OCI-LY7 (cell line): ENCODE measurements around the gene FBXO31. TPM values are rescaled to one million over a fixed set of nuclear protein-coding genes. Genes with fewer than 3 reads are reported as not detected.

Experiments
- BruUV-seq: library from RNA; stranded (reverse); fragments of 400-500 nt; replicated peaks from 2 replicates; lab custom pipeline; 2021; lab: Mats Ljungman, UMichigan
- CTCF ChIA-PET: fragments of 300-600 bp; sonication (Branson Sonifier 250); formaldehyde crosslinking; loops from one replicate; lab custom pipeline; 2022; ENCODE audit warnings: antibody characterized with exemption; ENCODE audit not compliant: unreplicated experiment; lab: Charles Lee
- POLR2A ChIA-PET: fragments of 300-600 bp; sonication (Branson Sonifier 250); formaldehyde crosslinking; loops from one replicate; lab custom pipeline; 2022; ENCODE audit warnings: antibody characterized with exemption; lab: Charles Lee
- DNase-seq: peaks from one replicate; pipeline ENCODE4 v3.0.0-alpha.2; 2015; ENCODE audit warnings: low spot score
- H2AFZ ChIP-seq: fragments of 200-600 bp; sonication (generic), shearing (Covaris generic); 2 replicates; pipeline ENCODE4 v1.6.1; 2014; ENCODE audit warnings: mild to moderate bottlenecking, antibody characterized with exemption, low read length, moderate library complexity
- H3K27ac ChIP-seq: fragments of 200-600 bp; sonication (generic); 2 replicates; pipeline ENCODE4 v1.5.1; 2014; ENCODE audit warnings: mixed run types, low read depth, mild to moderate bottlenecking, moderate library complexity, low read length, inconsistent platforms; ENCODE audit not compliant: poor library complexity, severe bottlenecking
- H3K36me3 ChIP-seq: fragments of 200-600 bp; sonication (generic); 2 replicates; pipeline ENCODE4 v1.6.1; 2014; ENCODE audit warnings: mild to moderate bottlenecking, antibody characterized with exemption, low read length, moderate library complexity, mixed read lengths; ENCODE audit not compliant: insufficient read depth
- H3K4me1 ChIP-seq: fragments of 200-600 bp; sonication (generic); 2 replicates; pipeline ENCODE4 v1.5.1; 2014; ENCODE audit warnings: mild to moderate bottlenecking, low read length; ENCODE audit not compliant: insufficient read depth, poor library complexity, severe bottlenecking
- H3K4me2 ChIP-seq: fragments of 200-600 bp; sonication (generic); 2 replicates; pipeline ENCODE4 v1.6.1; 2014; ENCODE audit warnings: mild to moderate bottlenecking, low read length
- H3K4me3 ChIP-seq: fragments of 200-600 bp; sonication (generic); 2 replicates; pipeline ENCODE4 v1.5.1; 2014; ENCODE audit warnings: mild to moderate bottlenecking, low read depth, low read length; ENCODE audit not compliant: poor library complexity, severe bottlenecking
- H3K79me2 ChIP-seq: fragments of 200-600 bp; sonication (generic); 2 replicates; pipeline ENCODE4 v1.6.1; 2016; ENCODE audit warnings: low read depth, mild to moderate bottlenecking, low read length, moderate library complexity, mixed read lengths; ENCODE audit not compliant: insufficient read depth
- H3K9me2 ChIP-seq: fragments of 200-600 bp; sonication (generic); 2 replicates; pipeline ENCODE4 v1.6.1; 2016; ENCODE audit warnings: mild to moderate bottlenecking, low read length, mixed read lengths; ENCODE audit not compliant: insufficient read depth
- H3K9me3 ChIP-seq: fragments of 200-600 bp; sonication (generic); 2 replicates; pipeline ENCODE4 v1.6.1; 2014; ENCODE audit warnings: mild to moderate bottlenecking, mixed run types, low read length, mixed read lengths
- H4K20me1 ChIP-seq: fragments of 200-600 bp; sonication (generic); 2 replicates; pipeline ENCODE4 v1.6.1; 2014; ENCODE audit warnings: mild to moderate bottlenecking, antibody characterized with exemption, low read length, moderate library complexity, mixed read lengths; ENCODE audit not compliant: insufficient read depth
- EZH2phosphoT487 ChIP-seq: fragments of 200-600 bp; sonication (generic); IDR thresholded peaks from 2 replicates; pipeline ENCODE4 v1.6.1; 2018; ENCODE audit warnings: low read depth, borderline replicate concordance, mild to moderate bottlenecking, mixed run types, antibody characterized with exemption, low read length, moderate library complexity, mixed read lengths
- intact Hi-C: fragments of 100-400 bp; cut with micrococcal nuclease; formaldehyde crosslinking; loops from one replicate; pipeline ENCODE4 v1.10.0; 2022; ENCODE audit not compliant: unreplicated experiment
- total RNA-seq, 2 experiments: library from RNA; depleted of rRNA in 1 of 2; stranded (reverse); fragments of >200 nt in 1 of 2; shearing (Covaris generic) in 1 of 2; gene quantifications; 2 replicates each; pipeline ENCODE4 v1.2.3, GENCODE V29; 2014 to 2022
- TF ChIP-seq, protein P1 (sequence below): fragments of 200-600 bp; sonication (generic); conservative IDR thresholded peaks from 2 replicates; pipeline ENCODE4 v1.5.1; 2014; ENCODE audit warnings: mild to moderate bottlenecking, antibody characterized with exemption, low read length, moderate library complexity, mixed read lengths

The FBXO31 gene
- total RNA-seq, 2 experiments from 2014 or later: 26.0 to 32.4 TPM

DNA sequence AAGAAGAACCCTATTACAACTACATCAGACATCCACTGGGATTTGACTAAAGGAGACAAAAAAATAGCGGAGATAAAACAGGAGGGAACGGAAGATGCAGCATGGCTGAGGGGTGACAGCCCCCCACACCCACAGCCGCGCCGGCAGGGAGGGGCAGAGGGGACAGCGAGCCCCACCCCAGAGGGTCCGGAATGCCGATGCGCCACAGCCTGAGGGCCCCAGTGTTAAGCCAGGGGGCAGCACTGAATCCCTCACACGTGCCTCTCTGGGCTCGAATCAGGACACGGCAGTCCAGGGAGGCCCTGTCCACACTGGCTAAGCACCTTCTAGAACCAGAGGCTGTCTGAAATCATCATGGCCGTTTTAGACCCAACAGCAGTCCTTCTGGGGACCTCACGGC, 27.4 kb upstream of the FBXO31 start:
- H3K9me2 ChIP-seq: no peaks in the 10 kb centered on the region
- TF ChIP-seq, protein P1, sequence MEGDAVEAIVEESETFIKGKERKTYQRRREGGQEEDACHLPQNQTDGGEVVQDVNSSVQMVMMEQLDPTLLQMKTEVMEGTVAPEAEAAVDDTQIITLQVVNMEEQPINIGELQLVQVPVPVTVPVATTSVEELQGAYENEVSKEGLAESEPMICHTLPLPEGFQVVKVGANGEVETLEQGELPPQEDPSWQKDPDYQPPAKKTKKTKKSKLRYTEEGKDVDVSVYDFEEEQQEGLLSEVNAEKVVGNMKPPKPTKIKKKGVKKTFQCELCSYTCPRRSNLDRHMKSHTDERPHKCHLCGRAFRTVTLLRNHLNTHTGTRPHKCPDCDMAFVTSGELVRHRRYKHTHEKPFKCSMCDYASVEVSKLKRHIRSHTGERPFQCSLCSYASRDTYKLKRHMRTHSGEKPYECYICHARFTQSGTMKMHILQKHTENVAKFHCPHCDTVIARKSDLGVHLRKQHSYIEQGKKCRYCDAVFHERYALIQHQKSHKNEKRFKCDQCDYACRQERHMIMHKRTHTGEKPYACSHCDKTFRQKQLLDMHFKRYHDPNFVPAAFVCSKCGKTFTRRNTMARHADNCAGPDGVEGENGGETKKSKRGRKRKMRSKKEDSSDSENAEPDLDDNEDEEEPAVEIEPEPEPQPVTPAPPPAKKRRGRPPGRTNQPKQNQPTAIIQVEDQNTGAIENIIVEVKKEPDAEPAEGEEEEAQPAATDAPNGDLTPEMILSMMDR: no peak
- TF ChIP-seq EZH2phosphoT487: no peak

GRCh38 chr16:87410530-87410929, 27.0 kb upstream of the FBXO31 start:
- Histone ChIP-seq H3K27ac (no peak overlapping the region), H3K4me2 (no peak overlapping the region), H3K9me2 (no peaks in the 10 kb centered on the region), H3K79me2 (no peaks in the 10 kb centered on the region), H3K4me3 (no peak overlapping the region), H3K4me1 (no peaks in the 10 kb centered on the region), H3K36me3 (peaks cover 35% of the 10 kb centered on the region), H4K20me1 (no peaks in the 10 kb centered on the region; the same call in 1 of the 2 replicates), H2AFZ (no peak overlapping the region), H3K9me3 (no peaks in the 10 kb centered on the region)
- POLR2A ChIA-PET: no interaction called here
- DNase-seq: no peak
- CTCF ChIA-PET: no interaction called here
- no peak for TF ChIP-seq EZH2phosphoT487
- TF ChIP-seq, protein P1: no peak
- no TSS peak for BruUV-seq
- intact Hi-C loops: no loop called here

More for the DNA sequence above, 27.4 kb upstream of the FBXO31 start:
- POLR2A ChIA-PET: no interaction called here
- no peaks in the 10 kb centered on the region; the same call in 1 of the 2 replicates for H4K20me1 ChIP-seq
- no TSS peak for BruUV-seq
- intact Hi-C loops: no loop called here
- no peaks in the 10 kb centered on the region for H3K4me1 ChIP-seq
- CTCF ChIA-PET: no interaction called here
- no peak for DNase-seq
- no peak overlapping the region for H3K4me2 ChIP-seq
- H3K36me3 ChIP-seq: peaks cover 31% of the 10 kb centered on the region
- no peak overlapping the region for H3K4me3 ChIP-seq
- no peak overlapping the region for H2AFZ ChIP-seq
- H3K79me2 ChIP-seq: no peaks in the 10 kb centered on the region
- no peak overlapping the region for H3K27ac ChIP-seq
- no peaks in the 10 kb centered on the region for H3K9me3 ChIP-seq

DNA sequence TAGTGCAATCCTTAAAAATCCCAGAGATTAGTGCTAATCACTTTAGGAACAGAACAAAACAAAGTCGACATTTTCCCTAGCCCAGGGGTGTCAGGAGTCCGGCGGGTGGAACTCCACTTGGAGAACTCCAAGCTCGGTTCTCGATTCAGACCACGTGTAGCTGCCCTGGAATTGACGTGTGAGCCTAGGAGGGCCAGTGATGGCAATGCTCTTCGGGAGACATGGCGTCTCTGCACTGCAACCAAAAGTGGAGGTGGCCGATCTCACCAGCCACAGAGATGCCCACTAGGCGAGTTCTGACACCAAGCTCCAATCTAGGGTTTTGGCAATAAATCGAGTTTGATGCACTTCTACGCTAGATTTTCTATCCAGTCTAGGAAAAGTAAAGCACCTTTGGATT, 26.2 kb upstream of the FBXO31 start:
- no peaks in the 10 kb centered on the region; the same call in 1 of the 2 replicates for H4K20me1 ChIP-seq
- peaks cover 43% of the 10 kb centered on the region for H3K36me3 ChIP-seq
- no peak overlapping the region for H2AFZ ChIP-seq
- TF ChIP-seq, protein P1: no peak
- no peak for TF ChIP-seq EZH2phosphoT487
- ChIA-PET CTCF (no interaction called here), POLR2A (no interaction called here)
- no peaks in the 10 kb centered on the region for H3K4me1 ChIP-seq
- no TSS peak for BruUV-seq
- no peak overlapping the region for H3K27ac ChIP-seq
- H3K79me2 ChIP-seq: no peaks in the 10 kb centered on the region
- H3K9me2 ChIP-seq: no peaks in the 10 kb centered on the region
- no peaks in the 10 kb centered on the region for H3K9me3 ChIP-seq
- no peak overlapping the region for H3K4me3 ChIP-seq
- intact Hi-C loops: no loop called here
- no peak for DNase-seq
- H3K4me2 ChIP-seq: no peak overlapping the region
